T-helper 1 cell (primary cell): ENCODE measurements around the gene NSFL1C.

ENCODE experiments used
- DNase-seq, 5 donors: peaks; one replicate each; pipeline ENCODE4 v3.0.0-alpha.2; 2012 to 2020

NSFL1C gene

GRCh38 chr20:1484438-1485116 is 17.9 kb upstream of the NSFL1C start:
- DNase-seq = no peak

- no peak for DNase-seq
These were observed 13.4 kb upstream of the NSFL1C start for GRCh38 chr20:1479831-1480595.

- no peak for DNase-seq
These were observed 11.9 kb upstream of the NSFL1C start for GRCh38 chr20:1478566-1478965.

GRCh38 chr20:1477896-1478490 is 11.3 kb upstream of the NSFL1C start:
- no peak for DNase-seq

- DNase-seq = no peak
These were observed 8.4 kb upstream of the NSFL1C start for GRCh38 chr20:1474817-1475603.

GRCh38 chr20:1474325-1474724 is 7.7 kb upstream of the NSFL1C start:
- DNase-seq = no peak

- DNase-seq = no peak
These were observed 6.9 kb upstream of the NSFL1C start for GRCh38 chr20:1473246-1474220.

GRCh38 chr20:1472556-1473245 is 6.1 kb upstream of the NSFL1C start:
- no peak for DNase-seq

GRCh38 chr20:1471242-1471641 is 4.6 kb upstream of the NSFL1C start:
- DNase-seq = no peak

- peak in 1 of 5 donors; percentile 15 for DNase-seq
These were observed 3.4 kb upstream of the NSFL1C start for GRCh38 chr20:1469925-1470571.

- DNase-seq = no peak
These were observed 2.8 kb upstream of the NSFL1C start for GRCh38 chr20:1469306-1469905.

GRCh38 chr20:1468117-1468624 is 1.5 kb upstream of the NSFL1C start:
- DNase-seq = no peak

- no peak for DNase-seq
These were observed 887 bp upstream of the NSFL1C start for GRCh38 chr20:1467355-1468116.

GRCh38 chr20:1467082-1467354 is 369 bp upstream of the NSFL1C start:
- DNase-seq = no peak

GRCh38 chr20:1465470-1466210 is 1.0 kb downstream of the NSFL1C start:
- no peak for DNase-seq

- DNase-seq = peak in 1 of 5 donors; percentile 8
These were observed 2.6 kb downstream of the NSFL1C start for GRCh38 chr20:1463971-1464570.

GRCh38 chr20:1462834-1463233 is 3.8 kb downstream of the NSFL1C start:
- no peak for DNase-seq

GRCh38 chr20:1462001-1462400 is 4.6 kb downstream of the NSFL1C start:
- no peak for DNase-seq
